Sigmoid colon (tissue), 7 donors: Measurements from ENCODE around the gene HVCN1. TPM values are rescaled to one million over a fixed set of nuclear protein-coding genes. Genes with fewer than 3 reads are reported as not detected.
A peak's percentile ranks its signal among the peaks of the same experiment; 100 is the strongest.
"Not testable (repeated sequence)": the region's sequence is repeated elsewhere in the genome, so short reads cannot be mapped to it uniquely, and the experiment has no call there.

Experiments
- DNase-seq: peaks from one replicate; pipeline ENCODE4 v3.0.0-alpha.2; 2019
- H3K27ac ChIP-seq, 4 donors: fragments of 200-600 bp; sonication (generic); one replicate each; pipeline ENCODE4 v1.5.1; 2016 to 2019; ENCODE audit warnings: mild to moderate bottlenecking in 1 of 4
- H3K27me3 ChIP-seq, 3 donors: fragments of 200-600 bp; sonication (generic); one replicate each; pipeline ENCODE4 v1.5.1; 2019; ENCODE audit warnings: mild to moderate bottlenecking in 1 of 3
- H3K36me3 ChIP-seq, 4 donors: fragments of 200-600 bp; sonication (generic); one replicate each; pipeline ENCODE4 v1.5.1; 2016 to 2019
- H3K4me1 ChIP-seq, 4 donors: fragments of 200-600 bp; sonication (generic); one replicate each; pipeline ENCODE4 v1.5.1; 2017 to 2019
- H3K4me3 ChIP-seq, 4 donors: fragments of 200-600 bp; sonication (generic); one replicate each; pipeline ENCODE4 v1.5.1; 2017 to 2019; ENCODE audit warnings: mild to moderate bottlenecking in 2 of 4, moderate library complexity in 1 of 4
- H3K9me3 ChIP-seq, 4 donors: fragments of 200-600 bp in 3 of 4; sonication (generic) in 3 of 4; one replicate each; pipeline versions ENCODE4 v1.5.1 to v1.6.1; 2013 to 2019
- CTCF ChIP-seq, 4 experiments: fragments of 450-650 bp in 3 of 4; fragments of 200-600 bp in 1 of 4; IDR thresholded peaks; one replicate each; pipeline ENCODE4 v1.5.1; 2016 to 2019; ENCODE audit warnings: antibody characterized with exemption in 4 of 4, mild to moderate bottlenecking in 3 of 4, moderate library complexity in 2 of 4
- EP300 ChIP-seq, 4 donors: sonication (generic); formaldehyde crosslinking; IDR thresholded peaks; one replicate each; pipeline ENCODE4 v1.6.1; 2017; ENCODE audit warnings: antibody characterized with exemption in 4 of 4
- POLR2A ChIP-seq, 2 donors: fragments of 450-650 bp; IDR thresholded peaks; one replicate each; pipeline ENCODE4 v1.6.1; 2016; ENCODE audit warnings: antibody characterized with exemption in 2 of 2, mild to moderate bottlenecking in 2 of 2, moderate library complexity in 2 of 2
- POLR2AphosphoS5 ChIP-seq, 4 donors: sonication (generic); formaldehyde crosslinking; IDR thresholded peaks; one replicate each; pipeline ENCODE4 v1.6.1; 2017; ENCODE audit warnings: antibody characterized with exemption in 4 of 4
- WGBS, 2 donors: extraction: QIAGEN DNeasy Blood & Tissue Kit; methylation state at CpG; one replicate each; pipeline ENCODE4 v1.1.7; 2013; 5-methylcytosine and 5-hydroxymethylcytosine counted together
- intact Hi-C: fragments of 100-400 bp; cut with DNase I; formaldehyde crosslinking; loops from one replicate; pipeline ENCODE4 v1.15.1; 2023
- polyA plus RNA-seq, 3 donors: library from polyadenylated mRNA; stranded (reverse); fragments of 200-250 nt; gene quantifications; one replicate each; pipeline ENCODE4 v1.2.3, GENCODE V29; 2013
- total RNA-seq, 4 donors: library from RNA; depleted of rRNA; stranded (reverse); fragments of >200 nt; gene quantifications; one replicate each; pipeline ENCODE4 v1.1.0, GENCODE V29; 2016
- donor health status: healthy with polysubstance abuse.
- donor health status: Bipolar disorder and iron deficiency.
- donor health status: healthy.

Gene HVCN1, protein sequence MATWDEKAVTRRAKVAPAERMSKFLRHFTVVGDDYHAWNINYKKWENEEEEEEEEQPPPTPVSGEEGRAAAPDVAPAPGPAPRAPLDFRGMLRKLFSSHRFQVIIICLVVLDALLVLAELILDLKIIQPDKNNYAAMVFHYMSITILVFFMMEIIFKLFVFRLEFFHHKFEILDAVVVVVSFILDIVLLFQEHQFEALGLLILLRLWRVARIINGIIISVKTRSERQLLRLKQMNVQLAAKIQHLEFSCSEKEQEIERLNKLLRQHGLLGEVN
- 1 to 10 TPM; 3.8 to 9.7 (median 6.6) TPM for total RNA-seq
- polyA plus RNA-seq = 10 to 100 TPM in 1 of 3 donors, 1 to 10 TPM in 2; 1.8 to 26.3 (median 4.2) TPM

GRCh38 chr12:110688446-110689280 lies at the start of gene HVCN1:
Gene HVCN1 (minus strand): TSS chr12:110689115. CDS start chr12:110683245, 5,870 bp downstream.
- peak within 1 kb of the TSS; percentile 51 to 74 (median 69) for H3K27ac ChIP-seq
- H3K27me3 ChIP-seq = no peaks in the 10 kb centered on the region
- TF ChIP-seq POLR2AphosphoS5 (IDR thresholded peaks at IDR 0.05) = peak in 1 of 4 donors; percentile 25
- TF ChIP-seq POLR2A (IDR thresholded peaks at IDR 0.05) = no peak
- peak; percentile 75 for DNase-seq
- peak within 1 kb of the TSS; percentile 53 to 82 (median 69) for H3K4me3 ChIP-seq
- intact Hi-C loops = no loop called here
- H3K4me1 ChIP-seq = peaks cover 0 to 24% (median 15%) of the 10 kb centered on the region in 4 donors
- 2 to 4% methylated on average over 64 of the region's 64 CpGs for WGBS, 2 donors
- H3K36me3 ChIP-seq = no peaks in the 10 kb centered on the region
- no peaks in the 10 kb centered on the region for H3K9me3 ChIP-seq

DNA sequence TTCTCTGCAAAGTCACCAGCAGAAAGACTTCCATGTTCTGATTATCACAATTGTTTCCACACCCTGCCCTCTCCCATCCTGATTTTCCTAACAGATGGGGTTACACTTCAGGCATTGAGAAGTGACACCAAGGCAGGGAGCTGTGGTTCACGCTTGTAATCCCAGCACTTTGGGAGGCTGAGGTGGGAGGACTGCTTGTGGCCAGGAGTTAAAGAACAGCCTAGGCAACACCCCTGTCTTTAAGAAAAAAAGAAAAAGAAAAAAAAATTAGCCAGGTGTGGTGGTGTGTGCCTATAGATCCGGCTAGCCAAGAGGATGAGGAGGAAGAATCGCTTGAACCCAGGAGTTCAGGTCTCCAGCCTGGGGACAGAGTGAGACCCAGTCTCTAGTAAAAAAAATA lies 48.6 kb upstream of the HVCN1 start:
- TF ChIP-seq EP300 (IDR thresholded peaks at IDR 0.05) = no peak
- TF ChIP-seq CTCF (IDR thresholded peaks at IDR 0.05) = no peak
- no peak for TF ChIP-seq POLR2AphosphoS5 (IDR thresholded peaks at IDR 0.05)
- no peak for TF ChIP-seq POLR2A (IDR thresholded peaks at IDR 0.05)
- 50 to 63% methylated on average over 3 of the region's 3 CpGs for WGBS, 2 donors
- DNase-seq = no peak
- Histone ChIP-seq H3K36me3 (no peaks in the 10 kb centered on the region), H3K4me3 (no peak overlapping the region), H3K9me3 (no peaks in the 10 kb centered on the region), H3K4me1 (peaks cover 0 to 66% (median 64%) of the 10 kb centered on the region in 4 donors), H3K27ac (peak overlapping the region in 1 of 4 donors; percentile 13), H3K27me3 (no peaks in the 10 kb centered on the region)
- intact Hi-C loops = no loop called here

DNA sequence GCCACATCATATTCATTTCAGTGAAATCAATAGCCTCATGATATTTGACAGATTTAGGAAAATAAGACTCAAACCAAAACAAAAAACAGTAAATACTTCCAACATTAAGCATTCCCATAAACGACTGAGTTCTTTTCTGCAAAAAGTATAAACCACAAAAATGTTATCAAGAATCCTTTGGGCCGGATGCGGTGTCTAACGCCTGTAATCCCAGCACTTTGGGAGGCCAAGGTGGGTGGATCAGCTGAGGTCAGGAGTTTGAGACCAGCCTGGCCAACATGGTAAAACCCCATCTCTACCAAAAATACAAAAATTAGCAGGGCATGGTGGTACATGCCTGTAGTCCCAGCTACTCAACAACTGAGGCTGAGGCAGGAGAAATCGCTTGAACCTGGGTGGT lies 48.1 kb upstream of the HVCN1 start:
- peak overlapping the region in 1 of 4 donors; percentile 15 for H3K27ac ChIP-seq
- H3K4me3 ChIP-seq, H3K36me3 ChIP-seq, intact Hi-C loops, H3K9me3 ChIP-seq, DNase-seq, H3K27me3 ChIP-seq: not testable (repeated sequence)
- H3K4me1 ChIP-seq = peaks cover 0 to 71% (median 69%) of the 10 kb centered on the region in 4 donors
- 64 to 68% methylated on average over 5 of the region's 5 CpGs for WGBS, 2 donors

DNA sequence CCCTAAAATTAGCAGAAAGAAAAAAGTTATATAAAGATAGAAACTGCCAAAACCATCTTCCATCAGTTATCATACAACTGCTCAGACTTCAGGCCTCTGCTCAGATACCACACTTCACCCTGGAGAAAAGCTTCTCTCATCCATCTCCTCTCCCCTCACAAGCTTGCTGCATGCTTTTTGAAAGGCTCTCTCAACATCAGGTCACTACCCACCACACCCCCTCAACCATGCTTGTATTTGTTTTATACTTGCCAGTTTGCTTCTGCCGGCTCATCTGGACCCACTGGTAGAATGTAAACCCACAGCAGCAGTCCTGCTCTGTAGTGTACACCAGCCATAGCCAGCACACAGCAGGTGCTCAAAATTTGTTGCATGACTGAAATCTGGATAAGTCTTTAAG lies 45.0 kb upstream of the HVCN1 start:
- H3K36me3 ChIP-seq = peaks cover 2 to 30% (median 21%) of the 10 kb centered on the region in 4 donors
- H3K4me1 ChIP-seq = peaks cover 0 to 51% (median 49%) of the 10 kb centered on the region in 4 donors
- H3K9me3 ChIP-seq = no peaks in the 10 kb centered on the region
- H3K27me3 ChIP-seq = no peaks in the 10 kb centered on the region
- intact Hi-C loops = no loop called here
- no peak overlapping the region for H3K27ac ChIP-seq
- no peak for DNase-seq
- no peak overlapping the region for H3K4me3 ChIP-seq
- TF ChIP-seq CTCF (IDR thresholded peaks at IDR 0.05) = no peak
- no peak for TF ChIP-seq POLR2AphosphoS5 (IDR thresholded peaks at IDR 0.05)
- 16 to 57% methylated on average over 1 of the region's 1 CpG for WGBS, 2 donors

GRCh38 chr12:110733089-110733715 lies 44.3 kb upstream of the HVCN1 start:
- Histone ChIP-seq H3K4me3 (no peak overlapping the region), H3K9me3 (no peaks in the 10 kb centered on the region), H3K4me1 (peaks cover 0 to 45% (median 42%) of the 10 kb centered on the region in 4 donors), H3K36me3 (peaks cover 7 to 37% (median 27%) of the 10 kb centered on the region in 4 donors), H3K27me3 (no peaks in the 10 kb centered on the region), H3K27ac (peak overlapping the region in 2 of 4 donors; percentile 3 to 6)
- intact Hi-C loops = no loop called here
- WGBS, 2 donors = 24 to 48% methylated on average over 5 of the region's 5 CpGs
- TF ChIP-seq CTCF (IDR thresholded peaks at IDR 0.05) = no peak
- DNase-seq = no peak
